Cardiac septum (tissue), 1 donor: ENCODE measurements around the gene CD1D. TPM values are rescaled to one million over a fixed set of nuclear protein-coding genes. Genes with fewer than 3 reads are reported as not detected.

ENCODE experiments used
- DNase-seq: peaks from one replicate; pipeline ENCODE4 v3.0.0-alpha.2; 2020; ENCODE audit warnings: low spot score
- intact Hi-C: fragments of 100-400 bp; cut with DNase I; formaldehyde crosslinking; loops from one replicate; pipeline ENCODE4 v1.14.0; 2022
- long read RNA-seq: library from polyadenylated mRNA; unstranded; transcript quantifications from one replicate; pipeline ENCODE4 v2.0.0, GENCODE V29; 2021
- total RNA-seq: library from RNA; stranded (reverse); fragmentation: NEBNext Ultra II Directional; extraction: Animal tissue kit (Norgen Biotek cat#: 25700); gene quantifications from one replicate; pipeline ENCODE4 v1.2.1, GENCODE V29; 2021
- donor health status: DM: no; HTN: no; CAD: no.

CD1D gene
- total RNA-seq: 1.2 TPM
- long read RNA-seq, partial matches to known transcripts: 0 of 2 reads
- long read RNA-seq, other reads (novel, unspliced or antisense): 2 of 2 reads

DNA sequence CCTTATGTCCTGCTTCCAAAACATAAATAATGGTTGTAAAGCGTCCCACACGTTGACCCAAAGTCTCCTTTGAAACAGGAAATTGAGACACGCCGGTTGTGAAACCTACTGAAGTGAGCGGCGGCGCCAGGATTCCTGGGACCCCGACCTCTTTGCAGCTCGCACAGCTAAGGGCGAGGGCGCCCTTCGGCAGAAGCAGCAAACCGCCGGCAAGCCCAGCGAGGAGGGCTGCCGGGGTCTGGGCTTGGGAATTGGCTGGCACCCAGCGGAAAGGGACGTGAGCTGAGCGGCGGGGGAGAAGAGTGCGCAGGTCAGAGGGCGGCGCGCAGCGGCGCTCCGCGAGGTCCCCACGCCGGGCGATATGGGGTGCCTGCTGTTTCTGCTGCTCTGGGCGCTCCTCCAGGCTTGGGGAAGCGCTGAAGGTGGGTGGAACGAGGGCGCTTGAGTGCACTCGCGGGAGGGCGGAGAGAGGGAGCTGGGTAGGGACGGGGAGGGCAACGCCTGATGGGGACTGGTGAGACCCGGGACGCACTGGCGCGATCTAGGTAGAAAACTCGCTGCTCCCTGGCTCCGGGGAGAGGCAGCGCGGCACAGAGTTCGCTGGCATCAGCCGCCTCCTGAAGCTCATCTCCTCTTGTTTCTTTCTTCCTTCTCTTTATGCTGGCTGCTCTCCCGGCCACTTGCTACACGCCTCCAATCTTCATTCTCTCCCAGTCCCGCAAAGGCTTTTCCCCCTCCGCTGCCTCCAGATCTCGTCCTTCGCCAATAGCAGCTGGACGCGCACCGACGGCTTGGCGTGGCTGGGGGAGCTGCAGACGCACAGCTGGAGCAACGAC is at the start of gene CD1D:
CD1D (plus strand) TSS at position 155 of the 836 bp plus-strand sequence; CDS start at position 362, 207 bp downstream.
- intact Hi-C loops: loop anchor here (5.0 kb wide), 1 partner anchor 34 kb away; no protein-coding TSS in a partner anchor
- peak; percentile 77 for DNase-seq

DNA sequence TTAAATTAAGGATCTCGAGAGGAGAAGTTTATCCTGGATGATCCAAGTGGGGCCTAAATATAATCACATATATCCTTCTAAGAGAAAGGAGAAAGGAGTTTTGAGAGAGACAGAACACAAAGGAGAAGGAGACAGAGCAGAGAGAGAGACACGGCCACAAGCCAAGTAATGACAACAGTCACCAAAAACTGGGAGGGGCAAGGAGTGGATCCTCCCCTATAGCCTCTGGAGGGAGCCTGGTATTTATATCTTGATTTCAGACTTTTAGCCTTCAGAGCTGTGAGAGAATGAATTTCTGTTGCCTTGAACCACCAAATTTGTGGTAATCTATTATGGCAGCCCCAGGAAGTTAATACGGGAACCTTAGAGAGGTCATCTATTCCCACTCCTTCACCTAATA is 49.5 kb upstream of the CD1D start:
- intact Hi-C loops: no loop called here
- no peak for DNase-seq

GRCh38 chr1:158140764-158141192 is 39.9 kb upstream of the CD1D start:
- DNase-seq: no peak
- intact Hi-C loops: no loop called here

GRCh38 chr1:158145173-158145719 is 35.4 kb upstream of the CD1D start:
- no peak for DNase-seq
- intact Hi-C loops: loop anchor here (5.0 kb wide), 2 partner anchors 37 to 862 kb away; partner anchors contain the start of genes CD1D and IFI16

- intact Hi-C loops: loop anchor here (5.0 kb wide), 2 partner anchors 36 to 861 kb away; partner anchors contain the start of genes CD1D and IFI16
- DNase-seq: no peak
Measured at GRCh38 chr1:158146165-158146564, 34.5 kb upstream of the CD1D start.

DNA sequence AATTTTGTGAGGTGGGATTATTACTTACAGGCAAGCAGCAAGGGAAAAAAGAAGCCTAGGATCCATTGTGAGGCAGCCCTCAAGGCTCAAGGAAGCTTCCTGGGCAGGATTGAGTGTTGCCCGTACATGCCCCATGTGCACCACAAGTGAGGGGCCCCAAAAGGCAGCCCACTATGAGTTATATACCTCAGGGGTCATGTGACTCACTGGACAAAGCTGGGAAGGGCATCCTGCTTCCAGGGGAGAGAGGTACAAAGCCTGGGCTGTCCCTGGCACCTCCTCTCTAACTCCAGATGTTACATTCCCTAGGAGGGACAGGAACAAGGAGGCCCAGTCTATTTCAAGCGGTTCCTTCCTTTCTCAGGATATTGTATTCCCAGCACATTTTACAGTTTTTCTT is 34.0 kb upstream of the CD1D start:
- intact Hi-C loops: loop anchor here (5.0 kb wide), 2 partner anchors 36 to 861 kb away; partner anchors contain the start of genes CD1D and IFI16
- no peak for DNase-seq

DNA sequence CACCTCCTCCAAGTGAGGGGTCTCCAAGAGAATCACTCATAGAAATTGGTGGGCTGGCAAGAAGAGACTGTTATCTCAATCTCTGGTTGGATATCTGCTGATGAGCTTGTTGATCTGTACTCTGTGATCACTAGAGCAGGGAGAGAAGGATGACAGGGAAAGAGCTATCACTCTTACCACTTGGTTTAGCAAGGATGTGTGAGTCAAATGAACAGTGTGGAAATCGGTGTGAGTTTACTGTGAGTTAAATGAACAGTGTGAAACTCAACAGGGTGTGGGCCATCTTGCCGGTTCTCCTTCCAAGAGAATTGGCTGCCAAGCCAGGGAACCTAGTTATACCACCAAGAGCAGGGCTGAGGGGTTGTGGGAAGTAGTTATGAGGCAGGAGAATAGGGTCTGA is 33.3 kb upstream of the CD1D start:
- intact Hi-C loops: loop anchor here (5.0 kb wide), 2 partner anchors 35 to 860 kb away; partner anchors contain the start of genes CD1D and IFI16
- DNase-seq: no peak

DNA sequence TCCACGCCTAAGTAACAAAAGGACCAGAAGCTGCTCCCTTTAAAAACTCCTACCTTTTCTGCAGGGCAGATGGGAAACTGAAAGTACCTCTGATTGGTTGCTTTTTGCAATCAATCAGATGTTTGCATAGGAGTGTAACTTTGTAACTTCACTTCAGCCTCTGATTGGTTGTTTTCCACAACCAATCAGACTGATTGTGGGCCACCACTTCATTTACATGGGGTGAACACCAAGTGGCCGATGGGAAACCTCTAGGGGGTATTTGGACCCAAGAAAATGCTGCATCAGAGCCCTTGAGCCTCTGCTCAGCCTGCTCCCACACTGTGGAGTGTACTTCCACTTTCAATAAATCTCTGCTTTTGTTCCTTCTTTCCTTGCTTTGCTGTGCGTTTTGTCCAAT is 32.8 kb upstream of the CD1D start:
- DNase-seq: no peak
- intact Hi-C loops: loop anchor here (5.0 kb wide), 2 partner anchors 34 to 859 kb away; partner anchors contain the start of genes CD1D and IFI16

- intact Hi-C loops: loop anchor here (5.0 kb wide), 2 partner anchors 34 to 859 kb away; partner anchors contain the start of genes CD1D and IFI16
- DNase-seq: no peak
Measured at GRCh38 chr1:158148468-158148867, 32.2 kb upstream of the CD1D start.

GRCh38 chr1:158149175-158149574 is 31.5 kb upstream of the CD1D start:
- intact Hi-C loops: loop anchor here (5.0 kb wide), 2 partner anchors 33 to 858 kb away; partner anchors contain the start of genes CD1D and IFI16
- no peak for DNase-seq

GRCh38 chr1:158149577-158150269 is 31.0 kb upstream of the CD1D start:
- intact Hi-C loops: loop anchor here (5.0 kb wide), 3 partner anchors 33 to 1778 kb away; partner anchors contain the start of genes CD1D, IFI16 and TAGLN2
- DNase-seq: peak; percentile 97

DNA sequence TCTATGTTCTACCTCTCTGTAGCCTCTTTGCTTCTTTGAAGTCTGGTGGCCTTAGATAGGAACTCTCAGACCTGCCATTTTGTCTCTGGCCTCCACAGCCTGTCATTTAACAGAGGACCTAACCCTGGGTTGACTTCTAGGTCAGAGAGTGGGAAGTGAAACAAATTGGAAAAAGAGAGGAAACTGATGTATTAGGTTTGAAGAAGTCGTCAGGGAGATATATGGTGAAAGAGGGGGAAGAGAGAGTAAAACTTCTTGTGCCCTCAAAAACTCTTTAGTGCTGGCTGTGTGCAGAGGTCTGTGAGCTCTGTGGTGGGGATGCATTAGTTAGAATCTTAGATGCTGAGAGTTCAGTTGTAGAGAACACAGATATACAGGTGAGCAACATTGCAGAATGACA is 30.2 kb upstream of the CD1D start:
- no peak for DNase-seq
- intact Hi-C loops: loop anchor here (5.0 kb wide), 1 partner anchor 1777 kb away; the partner anchor contains the start of gene TAGLN2

DNA sequence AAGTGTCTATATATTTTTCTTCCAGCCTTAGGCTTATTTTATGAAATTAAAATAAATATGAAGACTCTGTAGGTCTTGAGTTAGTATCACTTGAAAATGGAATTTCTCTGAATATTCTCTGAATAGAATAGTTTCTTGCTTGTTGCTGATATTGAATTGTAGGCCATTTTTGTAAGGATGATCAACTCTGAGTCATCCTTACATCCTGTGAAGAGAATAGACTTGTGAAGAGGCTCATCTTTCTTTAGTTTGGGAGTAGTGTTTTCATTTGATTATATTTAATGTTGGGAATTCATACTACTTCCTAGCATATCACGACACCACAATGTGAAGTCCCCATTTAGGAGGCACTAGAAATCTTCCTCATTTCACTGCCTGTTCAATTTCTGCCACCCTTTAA is 27.5 kb upstream of the CD1D start:
- no peak for DNase-seq
- intact Hi-C loops: loop anchor here (5.0 kb wide), 1 partner anchor 1774 kb away; the partner anchor contains the start of gene TAGLN2

- no peak for DNase-seq
- intact Hi-C loops: loop anchor here (5.0 kb wide), 1 partner anchor 1773 kb away; the partner anchor contains the start of gene TAGLN2
Measured at GRCh38 chr1:158153746-158154444, 26.8 kb upstream of the CD1D start.

GRCh38 chr1:158154501-158154900 is 26.2 kb upstream of the CD1D start:
- DNase-seq: no peak
- intact Hi-C loops: loop anchor here (5.0 kb wide), 1 partner anchor 1773 kb away; the partner anchor contains the start of gene TAGLN2

- intact Hi-C loops: no loop called here
- no peak for DNase-seq
Measured at GRCh38 chr1:158155673-158156072, 25.0 kb upstream of the CD1D start.

DNA sequence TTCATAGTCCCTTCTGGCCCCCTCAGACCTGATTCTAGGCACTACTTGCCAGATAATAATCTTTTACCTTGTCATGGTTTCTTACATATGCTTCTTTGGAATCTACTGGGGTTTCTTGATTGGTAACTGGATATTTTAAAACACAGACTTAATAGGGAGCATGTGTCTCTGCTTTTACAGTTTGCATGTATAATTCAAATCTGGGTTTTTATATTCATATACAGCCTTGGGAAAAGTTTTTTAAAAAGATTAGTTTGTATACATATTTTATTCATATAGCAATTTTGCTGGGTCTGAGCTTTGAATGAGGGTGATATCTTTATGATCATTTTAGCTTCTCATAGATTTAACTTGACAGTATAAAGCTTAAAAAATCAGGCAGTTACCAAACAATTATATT is 21.1 kb upstream of the CD1D start:
- DNase-seq: no peak
- intact Hi-C loops: no loop called here

DNA sequence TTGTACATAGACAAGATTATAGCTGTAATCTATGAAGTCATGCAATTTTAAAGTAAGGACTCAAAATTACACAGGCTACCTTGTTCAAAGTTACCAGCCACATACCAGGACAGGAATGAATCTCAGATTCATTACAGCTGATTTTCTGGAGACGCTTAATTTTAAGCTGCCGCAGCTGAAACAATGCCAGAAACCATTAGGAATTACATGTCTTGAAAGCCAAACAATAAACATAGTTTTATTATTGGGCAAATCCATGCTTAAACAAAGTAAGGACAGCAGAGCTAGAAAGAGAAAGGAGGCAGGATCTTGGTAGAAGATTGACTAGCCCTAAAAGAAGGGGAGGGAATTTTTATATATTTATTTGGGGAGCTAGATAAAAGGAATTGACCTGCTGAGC is 19.2 kb upstream of the CD1D start:
- intact Hi-C loops: no loop called here
- DNase-seq: no peak
